Fibroblast of villous mesenchyme (primary cell): ENCODE data around the gene OR5C1. TPM values are rescaled to one million over a fixed set of nuclear protein-coding genes. Genes with fewer than 3 reads are reported as not detected.
"Not testable (repeated sequence)": the region's sequence is repeated elsewhere in the genome, so short reads cannot be mapped to it uniquely, and the experiment has no call there.

Experiments used
- DNase-seq: peaks from one replicate; pipeline ENCODE4 v3.0.0-alpha.2; 2010; ENCODE audit warnings: low read depth
- H3K4me3 ChIP-seq: 2 replicates; pipeline ENCODE4 v1.5.1; 2011; ENCODE audit warnings: low read depth, mild to moderate bottlenecking, low read length
- CTCF ChIP-seq: IDR thresholded peaks from 2 replicates; pipeline ENCODE4 v1.5.1; 2012; ENCODE audit warnings: low read depth, mild to moderate bottlenecking, low read length; ENCODE audit not compliant: insufficient read depth
- total RNA-seq: library from RNA; depleted of rRNA; stranded (reverse); fragments of >200 nt; gene quantifications from 2 replicates; pipeline ENCODE4 v1.2.3, GENCODE V29; 2012

The OR5C1 gene
- total RNA-seq, 1 donor = not detected

- TF ChIP-seq CTCF = no peak
- no peak for DNase-seq
- no peak overlapping the region for H3K4me3 ChIP-seq
These were observed 48.6 kb downstream of the OR5C1 start for GRCh38 chr9:122837266-122837850.

- not testable (repeated sequence) for H3K4me3 ChIP-seq, DNase-seq
- peak; percentile 17 for TF ChIP-seq CTCF
These were observed 49.7 kb downstream of the OR5C1 start for GRCh38 chr9:122838441-122838840.

Other genes starting within 250 kb of the OR5C1 start
- gene OR1N2, start 235.8 kb upstream of the OR5C1 start, total RNA-seq = not detected in 2 replicates
- gene OR1L8, start 205.5 kb upstream of the OR5C1 start, total RNA-seq = not detected in 2 replicates
- not detected in 2 replicates for gene OR1Q1, start 174.2 kb upstream of the OR5C1 start, total RNA-seq
- not detected in 2 replicates for gene OR1B1, start 131.3 kb upstream of the OR5C1 start, total RNA-seq
- gene OR1L1, start 127.2 kb upstream of the OR5C1 start, total RNA-seq = not detected in 2 replicates
- gene OR1L3, start 113.8 kb upstream of the OR5C1 start, total RNA-seq = not detected in 2 replicates
- gene OR1L4, start 64.9 kb upstream of the OR5C1 start, total RNA-seq = not detected in 2 replicates
- gene OR1L6, start 46.6 kb upstream of the OR5C1 start, total RNA-seq = not detected in 2 replicates
- not detected in 2 replicates for gene OR1K1, start 11.2 kb downstream of the OR5C1 start, total RNA-seq
- 31.6 and 43.6 TPM in 2 replicates for gene PDCL, start 39.7 kb downstream of the OR5C1 start, total RNA-seq
- 52.8 and 67.8 TPM in 2 replicates for gene RC3H2, start 116.4 kb downstream of the OR5C1 start, total RNA-seq
- gene ZBTB6, start 124.4 kb downstream of the OR5C1 start, total RNA-seq = 11.6 and 20.3 TPM in 2 replicates
- 3.5 and 4.3 TPM in 2 replicates for gene ZBTB26, start 142.6 kb downstream of the OR5C1 start, total RNA-seq
- 47.4 and 60.9 TPM in 2 replicates for gene RABGAP1, start 152.1 kb downstream of the OR5C1 start, total RNA-seq
- gene GPR21, start 244.7 kb downstream of the OR5C1 start, total RNA-seq = 1.9 and 3.0 TPM in 2 replicates